HUDEP-2 (cell line): ENCODE measurements around the gene TAS2R13.

ENCODE experiments used
- DNase-seq, 76 experiments: peaks; one replicate each; lab custom pipeline; 2025; ENCODE audit not compliant: unreplicated experiment in 76 of 76; lab: John Stamatoyannopoulos, UW

TAS2R13 gene

GRCh38 chr12:10909462-10909861 is at the start of gene TAS2R13:
TSS of gene TAS2R13 (minus strand) at chr12:10909562. CDS start at chr12:10909298, 264 bp downstream.
- no peak for DNase-seq

GRCh38 chr12:10957741-10958140 is 48.4 kb upstream of the TAS2R13 start:
- DNase-seq: no peak

GRCh38 chr12:10956085-10956484 is 46.7 kb upstream of the TAS2R13 start:
- DNase-seq: no peak

GRCh38 chr12:10952645-10953044 is 43.3 kb upstream of the TAS2R13 start:
- no peak for DNase-seq

GRCh38 chr12:10943167-10943566 is 33.8 kb upstream of the TAS2R13 start:
- DNase-seq: no peak

GRCh38 chr12:10941916-10942607 is 32.7 kb upstream of the TAS2R13 start:
- DNase-seq: no peak

GRCh38 chr12:10941369-10941768 is 32.0 kb upstream of the TAS2R13 start:
- no peak for DNase-seq

- DNase-seq: no peak
Observed at GRCh38 chr12:10940389-10940788, 31.0 kb upstream of the TAS2R13 start.

GRCh38 chr12:10939163-10939562 is 29.8 kb upstream of the TAS2R13 start, which contains the start of gene TAS2R14:
TSS of gene TAS2R14 (minus strand) at chr12:10939263. CDS start at chr12:10939207, 56 bp downstream.
- DNase-seq: no peak

GRCh38 chr12:10936506-10936905 is 27.1 kb upstream of the TAS2R13 start:
- no peak for DNase-seq

GRCh38 chr12:10928746-10929286 is 19.5 kb upstream of the TAS2R13 start, which contains the start of gene PRH2:
TSS of gene PRH2 (plus strand) at chr12:10929236. CDS start at chr12:10929274, 38 bp downstream.
- DNase-seq: no peak

GRCh38 chr12:10926269-10926668 is 16.9 kb upstream of the TAS2R13 start:
- DNase-seq: no peak

- no peak for DNase-seq
Observed at GRCh38 chr12:10919809-10920208, 10.4 kb upstream of the TAS2R13 start.

- DNase-seq: no peak
Observed at GRCh38 chr12:10910380-10910779, 1.0 kb upstream of the TAS2R13 start.

GRCh38 chr12:10904686-10905085 is 4.7 kb downstream of the TAS2R13 start:
- DNase-seq: no peak

- DNase-seq: no peak
Observed at GRCh38 chr12:10901427-10901826, 7.9 kb downstream of the TAS2R13 start.

GRCh38 chr12:10900972-10901371 is 8.4 kb downstream of the TAS2R13 start:
- no peak for DNase-seq

GRCh38 chr12:10900530-10900929 is 8.8 kb downstream of the TAS2R13 start:
- DNase-seq: no peak

- DNase-seq: no peak
Observed at GRCh38 chr12:10896854-10897253, 12.5 kb downstream of the TAS2R13 start.

GRCh38 chr12:10891937-10892336 is 17.4 kb downstream of the TAS2R13 start:
- DNase-seq: no peak

- DNase-seq: no peak
Observed at GRCh38 chr12:10889226-10889625, 20.1 kb downstream of the TAS2R13 start.

GRCh38 chr12:10884086-10884725 is 25.2 kb downstream of the TAS2R13 start, which contains the start of gene PRH1:
TSS of gene PRH1 (minus strand) at chr12:10884255. CDS start at chr12:10884217, 38 bp downstream.
- no peak for DNase-seq
